ENCODE results near the gene WWOX. TPM values are rescaled to one million over a fixed set of nuclear protein-coding genes. Genes with fewer than 3 reads are reported as not detected.

Gene WWOX
- total RNA-seq, 2 donors from 2014 or later, result 30.0 to 35.4 TPM

DNA sequence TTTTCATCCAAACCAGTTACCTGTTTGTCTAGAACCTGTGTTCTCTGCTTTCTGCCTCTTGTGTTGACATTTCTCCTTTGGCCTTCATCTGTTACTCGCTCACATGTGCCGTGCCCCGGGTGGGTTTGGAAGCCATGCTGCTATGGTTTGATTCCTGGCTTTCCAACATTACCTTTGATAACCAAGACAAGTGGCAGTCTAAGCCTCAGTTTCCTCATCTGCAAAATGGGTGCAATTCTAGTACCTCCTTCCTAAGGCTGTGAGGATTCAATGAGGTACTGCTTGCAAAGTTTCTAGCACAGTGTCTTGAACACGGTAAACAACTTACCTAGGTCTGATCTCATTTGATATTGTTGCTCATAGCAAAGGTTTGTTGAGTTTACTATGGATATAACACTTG is 665.0 kb downstream of the WWOX start:
- Mint-ChIP-seq H3K4me3 (no peak overlapping the region), H3K27ac (no peak overlapping the region), H3K36me3 (ENCODE audit: low read depth) (no peaks in the 10 kb centered on the region), H3K9me3 (no peaks in the 10 kb centered on the region), H3K27me3 (ENCODE audit: insufficient read depth) (no peaks in the 10 kb centered on the region), H3K4me1 (peaks cover 14% of the 10 kb centered on the region)
- Histone ChIP-seq H3K9me3 (ENCODE audit: control insufficient read depth, low read length) (no peaks in the 10 kb centered on the region), H3K4me3 (ENCODE audit: low read length) (no peak overlapping the region), H3K27me3 (ENCODE audit: control insufficient read depth, insufficient read depth, low read length, poor library complexity, severe bottlenecking) (no peaks in the 10 kb centered on the region), H3K4me1 (ENCODE audit: control insufficient read depth, insufficient read depth, low read length) (peaks cover 28% of the 10 kb centered on the region), H3K9ac (ENCODE audit: extremely low read depth, low read length, poor library complexity, severe bottlenecking) (no peak overlapping the region), H3K27ac (ENCODE audit: low read depth, low read length) (no peak overlapping the region), H3K36me3 (ENCODE audit: control insufficient read depth, insufficient read depth, low read length) (no peaks in the 10 kb centered on the region)
- DNase-seq, result no peak
- 94 to 96% methylated on average over 4 of the region's 4 CpGs for WGBS, 2 experiments (ENCODE audit: insufficient coverage in 1 of 2, insufficient read length in 1 of 2)
- TF ChIP-seq, protein P1, sequence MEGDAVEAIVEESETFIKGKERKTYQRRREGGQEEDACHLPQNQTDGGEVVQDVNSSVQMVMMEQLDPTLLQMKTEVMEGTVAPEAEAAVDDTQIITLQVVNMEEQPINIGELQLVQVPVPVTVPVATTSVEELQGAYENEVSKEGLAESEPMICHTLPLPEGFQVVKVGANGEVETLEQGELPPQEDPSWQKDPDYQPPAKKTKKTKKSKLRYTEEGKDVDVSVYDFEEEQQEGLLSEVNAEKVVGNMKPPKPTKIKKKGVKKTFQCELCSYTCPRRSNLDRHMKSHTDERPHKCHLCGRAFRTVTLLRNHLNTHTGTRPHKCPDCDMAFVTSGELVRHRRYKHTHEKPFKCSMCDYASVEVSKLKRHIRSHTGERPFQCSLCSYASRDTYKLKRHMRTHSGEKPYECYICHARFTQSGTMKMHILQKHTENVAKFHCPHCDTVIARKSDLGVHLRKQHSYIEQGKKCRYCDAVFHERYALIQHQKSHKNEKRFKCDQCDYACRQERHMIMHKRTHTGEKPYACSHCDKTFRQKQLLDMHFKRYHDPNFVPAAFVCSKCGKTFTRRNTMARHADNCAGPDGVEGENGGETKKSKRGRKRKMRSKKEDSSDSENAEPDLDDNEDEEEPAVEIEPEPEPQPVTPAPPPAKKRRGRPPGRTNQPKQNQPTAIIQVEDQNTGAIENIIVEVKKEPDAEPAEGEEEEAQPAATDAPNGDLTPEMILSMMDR (conservative IDR thresholded peaks at IDR 0.05), result no peak

DNA sequence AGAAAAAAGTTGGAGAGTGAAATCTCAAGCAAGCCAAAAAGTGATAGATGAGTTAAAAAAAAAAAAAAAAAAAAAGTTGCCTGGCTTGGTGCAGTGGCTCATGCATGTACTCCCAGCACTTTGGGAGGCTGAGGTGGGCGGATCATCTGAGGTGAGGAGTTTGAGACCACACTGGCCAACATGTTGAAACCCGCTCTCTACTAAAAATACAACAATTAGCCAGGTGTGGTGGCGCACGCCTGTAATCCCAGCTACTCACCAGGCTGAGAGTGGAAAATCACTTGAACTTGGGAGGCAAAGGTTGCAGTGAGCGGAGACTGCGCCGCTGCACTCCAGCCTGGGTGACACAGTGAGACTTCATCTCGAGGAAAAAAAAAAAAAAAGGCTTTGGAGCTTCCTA is 668.8 kb downstream of the WWOX start:
- Mint-ChIP-seq H3K4me1 (peaks cover 14% of the 10 kb centered on the region), H3K27me3 (ENCODE audit: insufficient read depth) (no peaks in the 10 kb centered on the region), H3K27ac (no peak overlapping the region), H3K9me3 (peaks cover 4% of the 10 kb centered on the region), H3K4me3 (no peak overlapping the region), H3K36me3 (ENCODE audit: low read depth) (no peaks in the 10 kb centered on the region)
- Histone ChIP-seq H3K27ac (ENCODE audit: low read depth, low read length) (no peak overlapping the region), H3K9me3 (ENCODE audit: control insufficient read depth, low read length) (no peaks in the 10 kb centered on the region), H3K4me1 (ENCODE audit: control insufficient read depth, insufficient read depth, low read length) (peaks cover 4% of the 10 kb centered on the region), H3K36me3 (ENCODE audit: control insufficient read depth, insufficient read depth, low read length) (peaks cover 6% of the 10 kb centered on the region), H3K27me3 (ENCODE audit: control insufficient read depth, insufficient read depth, low read length, poor library complexity, severe bottlenecking) (no peaks in the 10 kb centered on the region), H3K4me3 (ENCODE audit: low read length) (no peak overlapping the region), H3K9ac (ENCODE audit: extremely low read depth, low read length, poor library complexity, severe bottlenecking) (no peak overlapping the region)
- TF ChIP-seq, protein P1 (conservative IDR thresholded peaks at IDR 0.05), result no peak
- WGBS, 2 experiments (ENCODE audit: insufficient coverage in 1 of 2, insufficient read length in 1 of 2), result 97 to 100% methylated on average over 4 to 8 of the region's 8 CpGs
- DNase-seq, result no peak

DNA sequence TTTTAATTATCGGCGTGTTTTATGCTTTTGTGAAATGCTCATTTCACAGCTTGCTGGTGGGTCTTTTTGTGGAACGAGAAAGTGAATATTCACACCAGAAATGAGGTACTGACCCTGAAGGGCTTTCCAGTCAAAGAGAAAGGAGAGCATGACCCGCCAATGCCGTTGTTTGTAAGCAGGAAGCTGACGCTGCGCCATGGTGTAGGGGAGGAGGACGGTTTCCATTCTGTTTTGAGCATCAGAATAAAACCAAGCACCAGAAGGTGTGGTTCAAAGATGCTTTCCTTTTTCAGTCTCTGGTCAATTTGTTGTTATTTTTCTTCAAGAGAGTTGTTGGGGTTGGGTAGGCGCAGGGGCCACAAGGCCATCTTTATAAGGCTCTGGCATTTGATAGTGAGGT is 669.3 kb downstream of the WWOX start:
- peaks cover 4% of the 10 kb centered on the region for H3K9me3 Mint-ChIP-seq
- peaks cover 6% of the 10 kb centered on the region for H3K36me3 ChIP-seq (ENCODE audit: control insufficient read depth, insufficient read depth, low read length)
- H3K27me3 Mint-ChIP-seq (ENCODE audit: insufficient read depth), result no peaks in the 10 kb centered on the region
- no peaks in the 10 kb centered on the region for H3K36me3 Mint-ChIP-seq (ENCODE audit: low read depth)
- H3K4me3 Mint-ChIP-seq, result no peak overlapping the region
- H3K27me3 ChIP-seq (ENCODE audit: control insufficient read depth, insufficient read depth, low read length, poor library complexity, severe bottlenecking), result no peaks in the 10 kb centered on the region
- no peak overlapping the region for H3K9ac ChIP-seq (ENCODE audit: extremely low read depth, low read length, poor library complexity, severe bottlenecking)
- TF ChIP-seq, protein P1 (conservative IDR thresholded peaks at IDR 0.05), result no peak
- H3K9me3 ChIP-seq (ENCODE audit: control insufficient read depth, low read length), result no peaks in the 10 kb centered on the region
- H3K27ac ChIP-seq (ENCODE audit: low read depth, low read length), result no peak overlapping the region
- WGBS, 2 experiments (ENCODE audit: insufficient coverage in 1 of 2, insufficient read length in 1 of 2), result 92 to 96% methylated on average over 9 of the region's 9 CpGs
- no peak for DNase-seq
- H3K27ac Mint-ChIP-seq, result no peak overlapping the region
- no peak overlapping the region for H3K4me3 ChIP-seq (ENCODE audit: low read length)
- peaks cover 14% of the 10 kb centered on the region for H3K4me1 Mint-ChIP-seq
- peaks cover 4% of the 10 kb centered on the region for H3K4me1 ChIP-seq (ENCODE audit: control insufficient read depth, insufficient read depth, low read length)

Data from endodermal cell (in vitro differentiated cells).